ENCODE data around the gene MKLN1.

DNA sequence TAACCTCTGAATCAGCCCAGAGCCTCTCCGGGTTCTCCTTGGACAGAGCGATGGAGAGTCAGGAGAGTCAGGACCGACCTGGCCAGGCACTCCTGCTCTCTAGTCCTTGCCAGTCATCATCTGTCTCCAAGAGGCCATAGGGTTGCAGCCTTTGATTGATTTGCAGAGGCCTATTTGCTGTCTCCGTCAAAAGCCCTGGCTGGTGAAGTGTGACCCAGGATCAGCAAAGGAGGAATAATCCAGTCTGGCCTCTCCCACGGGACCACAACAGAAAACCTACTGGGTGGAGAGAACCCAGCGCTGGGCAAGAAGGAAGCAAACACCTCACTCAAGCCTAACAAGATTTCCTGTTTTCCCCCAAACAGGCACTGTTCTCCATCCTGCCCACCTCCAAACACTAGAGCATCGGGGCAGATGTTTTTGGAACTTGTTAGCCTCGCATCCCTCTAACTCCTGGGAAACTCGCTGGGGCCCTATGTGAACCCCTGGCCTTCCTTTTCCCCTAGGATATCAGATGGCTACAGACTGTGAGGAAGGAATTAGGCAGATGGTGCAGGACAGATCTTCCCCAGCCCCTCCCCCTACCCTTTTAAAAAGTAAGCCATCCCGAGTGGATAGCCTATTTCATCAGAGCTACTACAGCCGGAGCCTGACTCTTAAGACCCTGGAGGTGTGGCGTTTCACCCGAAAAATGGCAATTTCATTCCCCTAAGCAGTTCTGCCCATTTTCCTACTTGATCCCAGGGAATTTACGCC lies 174.4 kb downstream of the MKLN1 start:
- TF ChIP-seq, protein P1, sequence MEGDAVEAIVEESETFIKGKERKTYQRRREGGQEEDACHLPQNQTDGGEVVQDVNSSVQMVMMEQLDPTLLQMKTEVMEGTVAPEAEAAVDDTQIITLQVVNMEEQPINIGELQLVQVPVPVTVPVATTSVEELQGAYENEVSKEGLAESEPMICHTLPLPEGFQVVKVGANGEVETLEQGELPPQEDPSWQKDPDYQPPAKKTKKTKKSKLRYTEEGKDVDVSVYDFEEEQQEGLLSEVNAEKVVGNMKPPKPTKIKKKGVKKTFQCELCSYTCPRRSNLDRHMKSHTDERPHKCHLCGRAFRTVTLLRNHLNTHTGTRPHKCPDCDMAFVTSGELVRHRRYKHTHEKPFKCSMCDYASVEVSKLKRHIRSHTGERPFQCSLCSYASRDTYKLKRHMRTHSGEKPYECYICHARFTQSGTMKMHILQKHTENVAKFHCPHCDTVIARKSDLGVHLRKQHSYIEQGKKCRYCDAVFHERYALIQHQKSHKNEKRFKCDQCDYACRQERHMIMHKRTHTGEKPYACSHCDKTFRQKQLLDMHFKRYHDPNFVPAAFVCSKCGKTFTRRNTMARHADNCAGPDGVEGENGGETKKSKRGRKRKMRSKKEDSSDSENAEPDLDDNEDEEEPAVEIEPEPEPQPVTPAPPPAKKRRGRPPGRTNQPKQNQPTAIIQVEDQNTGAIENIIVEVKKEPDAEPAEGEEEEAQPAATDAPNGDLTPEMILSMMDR (IDR thresholded peaks at IDR 0.05 in 2 of 3, conservative IDR thresholded peaks at IDR 0.05 in 1 of 3; ENCODE audit: borderline replicate concordance in 1 of 3, insufficient read depth in 1 of 3, low read depth in 2 of 3, low read length in 2 of 3) = no peak
- TF ChIP-seq SP1 (IDR thresholded peaks at IDR 0.05; ENCODE audit: low read depth) (no peak), POLR2A (IDR thresholded peaks at IDR 0.05; ENCODE audit: borderline replicate concordance, extremely low read depth, insufficient read depth, insufficient read length) (no peak), ZNF274 (IDR thresholded peaks at IDR 0.05; ENCODE audit: low read depth, low read length) (no peak)
- TF ChIP-seq, protein P2, sequence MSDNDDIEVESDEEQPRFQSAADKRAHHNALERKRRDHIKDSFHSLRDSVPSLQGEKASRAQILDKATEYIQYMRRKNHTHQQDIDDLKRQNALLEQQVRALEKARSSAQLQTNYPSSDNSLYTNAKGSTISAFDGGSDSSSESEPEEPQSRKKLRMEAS (IDR thresholded peaks at IDR 0.05) = no peak

Data from HCT116 (cell line).